ENCODE results near the gene LRRC4C. TPM values are rescaled to one million over a fixed set of nuclear protein-coding genes. Genes with fewer than 3 reads are reported as not detected.
"Not testable (repeated sequence)": the region's sequence is repeated elsewhere in the genome, so short reads cannot be mapped to it uniquely, and the experiment has no call there.

LRRC4C gene
- total RNA-seq, 1 donor from 2014 or later, result not detected

GRCh38 chr11:40879911-40880310 is 579.5 kb downstream of the LRRC4C start:
- Mint-ChIP-seq H3K9me3 (peaks cover 17% of the 10 kb centered on the region), H3K4me3 (no peak overlapping the region), H3K27me3 (ENCODE audit: insufficient read depth) (no peaks in the 10 kb centered on the region), H3K4me1 (ENCODE audit: low read depth) (no peaks in the 10 kb centered on the region), H3K27ac (no peak overlapping the region), H3K36me3 (ENCODE audit: low read depth) (no peaks in the 10 kb centered on the region)
- intact Hi-C loops (cut with micrococcal nuclease), result loop anchor here (10.0 kb wide), 2 partner anchors 55 to 65 kb away; no protein-coding TSS in a partner anchor
- DNase-seq (ENCODE audit: low spot score), result no peak

- intact Hi-C loops (cut with micrococcal nuclease), result no loop called here
- H3K9me3 Mint-ChIP-seq, result peaks cover 28% of the 10 kb centered on the region
- no peak for DNase-seq (ENCODE audit: low spot score)
- H3K4me3 Mint-ChIP-seq, result no peak overlapping the region
- H3K27ac Mint-ChIP-seq, result no peak overlapping the region
- H3K4me1 Mint-ChIP-seq (ENCODE audit: low read depth), result no peaks in the 10 kb centered on the region
- H3K36me3 Mint-ChIP-seq (ENCODE audit: low read depth), result no peaks in the 10 kb centered on the region
- no peaks in the 10 kb centered on the region for H3K27me3 Mint-ChIP-seq (ENCODE audit: insufficient read depth)
Observed at GRCh38 chr11:40877981-40878380, 581.5 kb downstream of the LRRC4C start.

- Mint-ChIP-seq H3K27me3 (ENCODE audit: insufficient read depth) (no peaks in the 10 kb centered on the region), H3K9me3 (peaks cover 32% of the 10 kb centered on the region), H3K27ac (no peak overlapping the region), H3K36me3 (ENCODE audit: low read depth) (no peaks in the 10 kb centered on the region), H3K4me1 (ENCODE audit: low read depth) (no peaks in the 10 kb centered on the region), H3K4me3 (no peak overlapping the region)
- intact Hi-C loops (cut with micrococcal nuclease), result no loop called here
- no peak for DNase-seq (ENCODE audit: low spot score)
Observed at GRCh38 chr11:40877256-40877655, 582.2 kb downstream of the LRRC4C start.

- no peak overlapping the region for H3K27ac Mint-ChIP-seq
- peaks cover 25% of the 10 kb centered on the region for H3K9me3 Mint-ChIP-seq
- no peaks in the 10 kb centered on the region for H3K36me3 Mint-ChIP-seq (ENCODE audit: low read depth)
- H3K4me1 Mint-ChIP-seq (ENCODE audit: low read depth), result no peaks in the 10 kb centered on the region
- intact Hi-C loops (cut with micrococcal nuclease), result no loop called here
- DNase-seq (ENCODE audit: low spot score), result no peak
- H3K27me3 Mint-ChIP-seq (ENCODE audit: insufficient read depth), result no peaks in the 10 kb centered on the region
- no peak overlapping the region for H3K4me3 Mint-ChIP-seq
Observed at GRCh38 chr11:40867991-40868632, 591.3 kb downstream of the LRRC4C start.

GRCh38 chr11:40857754-40858153 is 601.7 kb downstream of the LRRC4C start:
- H3K4me3 Mint-ChIP-seq; H3K36me3 Mint-ChIP-seq (ENCODE audit: low read depth); DNase-seq (ENCODE audit: low spot score); H3K4me1 Mint-ChIP-seq (ENCODE audit: low read depth); H3K27ac Mint-ChIP-seq; intact Hi-C loops (cut with micrococcal nuclease); H3K27me3 Mint-ChIP-seq (ENCODE audit: insufficient read depth): not testable (repeated sequence)
- H3K9me3 Mint-ChIP-seq, result peaks cover 16% of the 10 kb centered on the region

GRCh38 chr11:40842750-40843339 is 616.6 kb downstream of the LRRC4C start:
- no peaks in the 10 kb centered on the region for H3K4me1 Mint-ChIP-seq (ENCODE audit: low read depth)
- DNase-seq (ENCODE audit: low spot score), result no peak
- H3K36me3 Mint-ChIP-seq (ENCODE audit: low read depth), result no peaks in the 10 kb centered on the region
- intact Hi-C loops (cut with micrococcal nuclease), result no loop called here
- H3K27me3 Mint-ChIP-seq (ENCODE audit: insufficient read depth), result no peaks in the 10 kb centered on the region
- peaks cover 19% of the 10 kb centered on the region for H3K9me3 Mint-ChIP-seq
- H3K27ac Mint-ChIP-seq, result no peak overlapping the region
- no peak overlapping the region for H3K4me3 Mint-ChIP-seq

- H3K4me3 Mint-ChIP-seq, result no peak overlapping the region
- H3K27me3 Mint-ChIP-seq (ENCODE audit: insufficient read depth), result no peaks in the 10 kb centered on the region
- H3K27ac Mint-ChIP-seq, result no peak overlapping the region
- peaks cover 17% of the 10 kb centered on the region for H3K9me3 Mint-ChIP-seq
- H3K4me1 Mint-ChIP-seq (ENCODE audit: low read depth), result no peaks in the 10 kb centered on the region
- intact Hi-C loops (cut with micrococcal nuclease), result no loop called here
- no peaks in the 10 kb centered on the region for H3K36me3 Mint-ChIP-seq (ENCODE audit: low read depth)
- no peak for DNase-seq (ENCODE audit: low spot score)
Observed at GRCh38 chr11:40841231-40841630, 618.2 kb downstream of the LRRC4C start.

- Mint-ChIP-seq H3K27me3 (ENCODE audit: insufficient read depth) (no peaks in the 10 kb centered on the region), H3K36me3 (ENCODE audit: low read depth) (no peaks in the 10 kb centered on the region), H3K27ac (no peak overlapping the region), H3K4me1 (ENCODE audit: low read depth) (no peaks in the 10 kb centered on the region), H3K4me3 (no peak overlapping the region), H3K9me3 (peaks cover 24% of the 10 kb centered on the region)
- intact Hi-C loops (cut with micrococcal nuclease), result no loop called here
- no peak for DNase-seq (ENCODE audit: low spot score)
Observed at GRCh38 chr11:40838181-40838683, 621.2 kb downstream of the LRRC4C start.

GRCh38 chr11:40827116-40827515 is 632.3 kb downstream of the LRRC4C start:
- H3K4me3 Mint-ChIP-seq, result no peak overlapping the region
- H3K27me3 Mint-ChIP-seq (ENCODE audit: insufficient read depth), result no peaks in the 10 kb centered on the region
- peaks cover 31% of the 10 kb centered on the region for H3K9me3 Mint-ChIP-seq
- H3K27ac Mint-ChIP-seq, result no peak overlapping the region
- H3K4me1 Mint-ChIP-seq (ENCODE audit: low read depth), result no peaks in the 10 kb centered on the region
- no peaks in the 10 kb centered on the region for H3K36me3 Mint-ChIP-seq (ENCODE audit: low read depth)
- DNase-seq (ENCODE audit: low spot score), result no peak
- intact Hi-C loops (cut with micrococcal nuclease), result loop anchor here (10.0 kb wide), 1 partner anchor 58 kb away; no protein-coding TSS in a partner anchor

- Mint-ChIP-seq H3K27ac (no peak overlapping the region), H3K4me1 (ENCODE audit: low read depth) (no peaks in the 10 kb centered on the region), H3K36me3 (ENCODE audit: low read depth) (no peaks in the 10 kb centered on the region), H3K4me3 (no peak overlapping the region), H3K27me3 (ENCODE audit: insufficient read depth) (no peaks in the 10 kb centered on the region), H3K9me3 (peaks cover 34% of the 10 kb centered on the region)
- DNase-seq (ENCODE audit: low spot score), result no peak
- intact Hi-C loops (cut with micrococcal nuclease), result loop anchor here (10.0 kb wide), 1 partner anchor 58 kb away; no protein-coding TSS in a partner anchor
Observed at GRCh38 chr11:40826601-40827000, 632.9 kb downstream of the LRRC4C start.

- Mint-ChIP-seq H3K9me3 (peaks cover 34% of the 10 kb centered on the region), H3K4me1 (ENCODE audit: low read depth) (no peaks in the 10 kb centered on the region), H3K36me3 (ENCODE audit: low read depth) (no peaks in the 10 kb centered on the region), H3K27me3 (ENCODE audit: insufficient read depth) (no peaks in the 10 kb centered on the region), H3K27ac (no peak overlapping the region), H3K4me3 (no peak overlapping the region)
- DNase-seq (ENCODE audit: low spot score), result no peak
- intact Hi-C loops (cut with micrococcal nuclease), result loop anchor here (10.0 kb wide), 1 partner anchor 59 kb away; no protein-coding TSS in a partner anchor
Observed at GRCh38 chr11:40825201-40825834, 634.1 kb downstream of the LRRC4C start.

- intact Hi-C loops (cut with micrococcal nuclease), result no loop called here
- Mint-ChIP-seq H3K36me3 (ENCODE audit: low read depth) (no peaks in the 10 kb centered on the region), H3K27ac (no peak overlapping the region), H3K27me3 (ENCODE audit: insufficient read depth) (no peaks in the 10 kb centered on the region), H3K4me1 (ENCODE audit: low read depth) (no peaks in the 10 kb centered on the region), H3K9me3 (peaks cover 28% of the 10 kb centered on the region), H3K4me3 (no peak overlapping the region)
- DNase-seq (ENCODE audit: low spot score), result no peak
Observed at GRCh38 chr11:40819230-40819629, 640.2 kb downstream of the LRRC4C start.

- H3K36me3 Mint-ChIP-seq (ENCODE audit: low read depth), result no peaks in the 10 kb centered on the region
- peaks cover 27% of the 10 kb centered on the region for H3K9me3 Mint-ChIP-seq
- no peaks in the 10 kb centered on the region for H3K4me1 Mint-ChIP-seq (ENCODE audit: low read depth)
- no peaks in the 10 kb centered on the region for H3K27me3 Mint-ChIP-seq (ENCODE audit: insufficient read depth)
- H3K27ac Mint-ChIP-seq, result no peak overlapping the region
- intact Hi-C loops (cut with micrococcal nuclease), result no loop called here
- H3K4me3 Mint-ChIP-seq, result no peak overlapping the region
- DNase-seq (ENCODE audit: low spot score), result no peak
Observed at GRCh38 chr11:40816976-40817375, 642.5 kb downstream of the LRRC4C start.
